Jurkat, Clone E6-1 (cell line): ENCODE data around the gene TRIM10.

Source experiments
- DNase-seq: peaks from one replicate; pipeline ENCODE4 v3.0.0-alpha.2; 2011; ENCODE audit warnings: low read depth, low spot score
- H3K4me3 ChIP-seq: 2 replicates; pipeline ENCODE4 v1.5.1; 2011; ENCODE audit warnings: mild to moderate bottlenecking, low read length, control low read depth, moderate library complexity

The TRIM10 gene

DNA sequence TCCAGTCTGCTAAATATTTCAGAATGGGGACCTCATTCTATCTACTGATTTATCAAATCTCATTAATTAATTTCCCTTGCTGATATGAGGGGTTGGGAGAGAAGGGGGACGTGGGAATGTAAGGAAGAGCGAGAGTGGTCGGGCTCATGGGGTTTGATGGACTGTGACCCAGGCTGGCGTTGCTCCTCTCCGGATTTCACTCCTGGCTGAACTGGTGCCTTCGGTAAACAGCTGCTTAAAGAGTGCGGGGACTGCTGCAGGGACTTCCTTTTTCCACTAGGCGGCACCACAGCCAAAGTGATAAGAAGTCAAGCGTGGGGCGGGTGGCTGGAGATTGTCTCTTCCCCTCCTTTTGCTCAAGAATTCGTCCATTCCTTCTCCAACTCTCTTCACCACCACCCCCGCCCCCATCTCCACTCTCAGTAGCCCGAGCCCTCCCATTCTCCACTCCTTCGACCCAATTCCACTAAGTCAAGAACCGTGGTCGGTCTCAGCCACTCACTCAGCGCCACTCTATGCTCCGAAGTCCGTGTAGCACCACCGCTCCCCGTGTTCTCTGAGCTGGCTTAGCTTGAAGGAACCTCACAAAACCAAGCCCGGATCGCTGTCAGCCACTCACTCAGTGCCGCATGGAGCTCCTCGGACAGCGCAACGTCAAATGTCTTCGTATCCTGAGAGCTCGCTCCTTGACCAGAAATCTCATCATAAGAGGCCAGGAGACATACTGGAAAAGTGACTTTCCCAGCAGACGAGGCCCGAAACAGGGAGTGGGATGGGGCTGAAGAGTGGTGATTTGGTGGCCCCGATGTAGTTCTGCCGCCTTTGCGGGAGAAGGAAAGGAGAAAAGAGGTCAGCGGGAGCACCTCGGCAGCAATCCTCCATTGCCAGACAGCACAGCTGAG lies 57.8 kb downstream of the TRIM10 start:
- H3K4me3 ChIP-seq, result peak overlapping the region; percentile 54
- peak; percentile 82 for DNase-seq

DNA sequence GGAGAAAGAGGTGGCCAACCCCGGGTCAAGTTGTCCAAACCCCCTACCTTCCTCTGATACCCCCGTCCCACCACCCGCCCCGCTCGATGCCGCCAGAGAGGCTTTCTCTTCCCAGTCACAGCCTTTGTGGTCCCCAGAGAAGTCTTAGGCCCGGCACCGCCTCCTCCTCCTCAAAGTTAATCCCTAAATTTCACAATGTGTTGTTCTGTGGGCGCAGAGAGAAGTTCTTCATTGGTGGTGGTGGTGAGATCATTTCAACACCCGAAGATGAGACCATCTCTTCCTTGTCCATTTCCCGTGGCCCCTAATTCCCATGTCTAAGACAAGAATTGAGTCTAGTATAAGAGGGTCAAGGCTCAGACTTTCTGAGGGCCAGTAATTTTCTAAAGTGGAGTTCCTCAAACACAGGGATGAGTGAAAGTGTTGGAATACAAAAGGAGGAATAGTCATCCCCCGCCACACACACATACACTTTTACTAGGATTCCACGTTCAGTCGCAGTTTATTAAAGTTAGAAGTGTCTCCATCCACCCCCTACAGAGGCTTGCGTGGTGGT lies 58.5 kb downstream of the TRIM10 start:
- H3K4me3 ChIP-seq, result no peak overlapping the region

More for the DNA sequence above, 58.5 kb downstream of the TRIM10 start:
- DNase-seq, result no peak
